ENCODE results near the gene FBLL1.
"Not testable (repeated sequence)": the region's sequence is repeated elsewhere in the genome, so short reads cannot be mapped to it uniquely, and the experiment has no call there.

FBLL1 gene

GRCh38 chr5:168528521-168529373, at the start of gene FBLL1:
Gene FBLL1, plus strand, starts transcription at chr5:168529305. Its CDS starts 200 bp downstream, at chr5:168529505.
- DNase-seq (ENCODE audit: low spot score), result peak; percentile 78

DNA sequence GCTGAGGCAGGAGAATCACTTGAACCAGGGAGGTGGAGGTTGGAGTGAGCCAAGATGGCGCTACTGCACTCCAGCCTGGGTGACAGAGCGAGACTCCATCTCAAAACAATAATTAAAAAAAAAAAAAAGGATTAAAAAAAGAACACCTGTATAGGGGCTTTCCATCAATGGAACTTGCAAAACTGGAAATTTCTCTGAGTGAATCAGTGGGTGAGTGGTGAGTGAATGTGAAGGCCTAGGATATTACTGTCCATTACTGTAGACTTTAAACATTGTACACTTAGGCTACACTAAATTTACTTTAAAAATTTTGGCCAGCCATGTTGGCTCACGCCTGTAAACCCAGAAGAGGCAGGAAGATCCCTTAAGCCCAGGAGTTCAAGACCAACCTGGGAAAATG, 48.5 kb upstream of the FBLL1 start:
- no peak for DNase-seq (ENCODE audit: low spot score)

DNA sequence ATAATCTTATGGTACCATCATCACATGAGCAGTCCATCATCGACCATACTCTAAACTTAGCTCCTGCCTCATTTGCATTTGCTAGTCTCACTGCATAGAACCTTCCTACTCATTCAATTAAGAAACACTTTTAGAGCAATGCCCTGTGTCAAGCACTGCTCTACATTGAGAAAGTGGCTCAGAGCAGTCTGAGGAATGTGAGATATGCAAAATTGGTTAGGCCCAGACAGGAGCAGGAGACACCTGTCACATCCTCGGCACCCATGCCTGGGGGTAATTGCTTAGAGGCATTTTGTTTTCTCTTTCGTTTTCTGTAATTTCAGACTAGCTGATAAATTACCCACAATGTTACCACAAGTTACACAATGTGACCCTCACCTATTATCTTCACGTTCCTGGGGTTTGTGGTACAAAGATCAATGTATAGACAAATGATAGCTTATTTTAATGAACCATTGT, 47.7 kb upstream of the FBLL1 start:
- DNase-seq (ENCODE audit: low spot score), result no peak

DNA sequence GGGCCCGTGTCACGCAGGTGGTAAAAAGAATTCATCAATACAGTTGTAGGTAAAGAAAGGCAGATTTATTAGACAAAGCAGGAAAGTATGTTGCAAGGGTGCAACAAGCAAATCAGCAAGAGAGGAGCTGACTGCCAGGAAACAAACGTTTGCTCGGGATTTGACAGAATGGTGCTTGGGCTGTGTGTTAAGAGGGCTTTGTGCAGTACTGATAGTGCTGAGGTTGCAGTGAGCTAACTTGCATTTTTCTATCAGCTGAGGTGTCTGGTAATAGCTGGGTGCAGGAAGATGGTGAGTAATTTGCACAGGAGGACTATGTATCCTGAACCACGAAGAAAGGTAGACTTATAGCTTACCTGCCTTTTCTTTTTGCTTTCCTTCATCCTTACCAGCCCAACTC, 46.7 kb upstream of the FBLL1 start:
- DNase-seq (ENCODE audit: low spot score), result no peak

- DNase-seq (ENCODE audit: low spot score), result peak; percentile 95
These were observed 42.8 kb upstream of the FBLL1 start, which contains the start of gene RARS1 for GRCh38 chr5:168486136-168486879. Gene RARS1, plus strand, starts transcription at chr5:168486471. Its CDS starts 28 bp downstream, at chr5:168486499.

DNA sequence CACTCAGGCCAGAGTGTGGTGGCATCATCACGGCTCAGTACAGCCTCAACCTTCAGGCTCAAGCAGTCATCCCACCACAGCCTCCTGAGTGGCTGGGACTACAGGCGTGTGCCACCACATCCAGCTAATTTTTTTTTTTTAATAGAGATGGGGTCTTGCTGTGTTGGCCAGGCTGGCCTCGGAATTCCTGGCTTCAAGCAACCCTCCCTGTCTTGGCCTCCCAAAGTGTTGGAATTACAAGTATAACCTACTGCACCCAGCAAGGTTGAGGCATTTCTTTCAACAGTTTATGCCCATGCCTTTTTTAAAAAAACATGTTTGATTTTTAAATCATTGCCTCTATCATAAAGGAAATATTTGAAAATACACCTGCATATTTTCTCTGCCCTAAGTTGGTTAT, 40.0 kb upstream of the FBLL1 start:
- DNase-seq (ENCODE audit: low spot score), result no peak

GRCh38 chr5:168494057-168494555, 35.0 kb upstream of the FBLL1 start:
- DNase-seq (ENCODE audit: low spot score), result no peak

DNA sequence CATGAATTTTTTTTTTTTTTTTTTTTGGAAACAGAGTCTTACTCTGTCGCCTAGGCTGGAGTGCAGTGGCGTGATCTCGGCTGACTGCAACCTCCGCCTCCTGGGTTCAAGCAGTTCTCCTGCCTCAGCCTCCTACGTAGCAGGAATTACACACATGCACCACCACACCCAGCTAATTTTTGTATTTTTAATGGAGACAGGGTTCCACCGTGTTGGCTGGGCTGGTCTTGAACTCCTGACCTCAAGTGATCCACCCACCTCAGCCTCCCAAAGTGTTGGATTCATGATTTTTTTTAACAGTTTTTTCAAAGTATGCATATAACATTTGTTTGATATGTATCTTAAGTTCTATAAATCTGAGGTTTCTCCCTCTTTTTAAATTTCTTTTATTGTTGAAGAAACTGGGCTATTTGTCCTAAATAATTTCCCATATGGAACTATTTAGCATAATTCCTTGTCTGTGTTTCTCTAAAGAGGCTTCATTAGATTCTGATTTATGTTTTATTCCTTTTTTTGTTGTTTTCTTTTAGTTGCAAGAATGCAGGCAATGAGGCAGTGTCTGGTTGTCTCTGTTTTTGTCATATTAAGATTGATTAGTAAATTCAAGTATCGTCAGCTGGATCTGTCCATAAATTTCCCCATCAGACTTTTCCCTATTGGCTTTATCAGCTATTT, 26.4 kb upstream of the FBLL1 start:
- DNase-seq (ENCODE audit: low spot score), result no peak

DNA sequence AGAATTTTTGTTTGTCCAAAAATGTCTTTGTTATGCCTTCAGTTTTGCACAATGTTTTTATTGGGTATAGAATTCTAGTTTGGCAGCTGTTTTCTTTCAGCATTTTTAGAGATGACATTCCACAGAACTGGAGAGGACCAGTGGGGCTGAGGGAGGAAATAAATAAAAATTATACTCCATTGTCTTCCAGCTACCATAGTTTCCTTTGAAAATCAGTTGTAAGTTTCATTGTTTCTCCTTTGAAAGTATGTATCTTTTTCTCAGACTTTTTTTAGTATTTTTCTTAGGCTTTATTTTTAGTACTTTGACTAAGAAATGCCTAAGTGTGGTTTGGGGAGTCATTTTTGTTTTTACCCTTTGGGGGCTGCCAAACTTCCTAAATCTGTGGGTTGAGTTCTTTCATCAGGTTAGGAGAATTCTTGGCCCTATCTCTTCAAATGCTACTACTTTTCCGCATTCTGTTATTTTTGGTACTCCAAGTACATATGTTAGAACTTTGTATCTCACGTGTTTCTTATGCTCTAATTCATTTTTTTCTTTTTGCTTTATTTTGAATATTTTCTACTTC, 15.2 kb upstream of the FBLL1 start:
- no peak for DNase-seq (ENCODE audit: low spot score)

GRCh38 chr5:168525856-168526255, 3.2 kb upstream of the FBLL1 start:
- DNase-seq (ENCODE audit: low spot score), result no peak

DNA sequence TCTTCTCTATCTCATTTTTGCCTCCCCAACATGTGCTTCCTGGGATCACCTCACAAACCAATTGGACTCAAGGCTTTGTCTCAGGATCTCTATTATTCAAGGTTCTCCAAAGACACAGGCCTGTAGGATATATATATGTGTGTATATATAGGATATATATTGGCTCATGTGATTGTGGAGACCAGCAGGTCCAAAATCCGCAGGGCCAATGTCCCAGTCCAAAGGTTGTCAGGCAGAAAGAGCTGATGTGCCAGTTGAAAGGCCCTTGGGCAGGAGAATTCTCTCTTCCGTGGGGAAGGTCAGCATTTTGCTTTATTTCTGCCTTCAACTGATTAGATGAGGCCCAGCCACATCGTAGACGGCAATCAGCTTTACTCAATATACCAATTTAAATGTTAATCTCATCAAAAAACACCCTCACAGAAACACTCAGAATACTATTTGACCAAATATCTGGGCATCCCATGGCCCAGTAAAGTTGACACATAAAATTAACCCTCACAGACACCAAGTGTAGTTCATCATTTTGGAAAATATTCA, 1.3 kb upstream of the FBLL1 start:
- DNase-seq (ENCODE audit: low spot score), result no peak

GRCh38 chr5:168529374-168530234, 499 bp downstream of the FBLL1 start:
- DNase-seq (ENCODE audit: low spot score), result peak; percentile 51

- no peak for DNase-seq (ENCODE audit: low spot score)
These were observed 1.6 kb downstream of the FBLL1 start for GRCh38 chr5:168530621-168531150.

- DNase-seq (ENCODE audit: low spot score), result no peak
These were observed 2.1 kb downstream of the FBLL1 start for GRCh38 chr5:168531191-168531590.

DNA sequence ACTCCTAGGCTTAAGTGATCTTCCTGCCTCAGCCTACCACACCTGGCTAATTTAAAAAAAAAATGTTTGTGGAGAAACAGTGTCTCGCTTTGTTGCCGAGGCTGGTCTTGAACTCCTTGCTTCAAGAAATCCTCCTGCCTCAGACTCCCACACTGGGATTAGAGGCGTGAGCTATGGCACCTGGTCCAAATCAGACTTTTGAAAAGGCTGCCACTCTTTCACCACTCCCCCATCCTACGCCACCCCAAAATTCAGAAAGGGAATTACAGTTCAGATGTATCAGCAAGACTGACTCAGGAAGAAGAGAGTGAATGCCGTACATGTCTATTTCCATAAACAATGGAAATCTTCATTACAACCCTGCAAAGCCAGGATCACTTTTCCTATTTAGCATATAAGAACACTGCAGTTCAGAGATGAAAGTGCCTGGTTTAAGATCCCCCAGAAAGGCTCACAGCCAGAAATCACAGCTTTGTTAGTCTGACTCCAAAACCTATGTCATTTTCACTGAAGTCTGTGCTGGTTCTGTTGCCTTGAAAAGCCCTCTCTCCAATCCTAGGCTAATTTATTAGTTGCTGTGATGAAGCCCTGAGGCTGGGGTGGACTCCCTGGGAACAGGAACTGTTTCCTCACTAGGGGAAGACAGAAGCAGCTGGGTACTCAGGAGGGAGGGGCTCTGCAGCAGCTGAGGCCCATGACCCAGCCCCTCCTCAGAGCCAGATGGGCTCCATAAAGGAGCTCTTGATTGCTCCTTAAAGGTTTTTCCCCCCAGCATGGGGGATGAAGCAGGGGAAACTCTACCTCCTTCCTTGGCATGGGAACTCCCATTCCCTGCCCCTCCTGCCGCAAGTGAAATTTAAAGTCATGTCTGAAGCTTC, 3.1 kb downstream of the FBLL1 start:
- DNase-seq (ENCODE audit: low spot score), result no peak

GRCh38 chr5:168534351-168534750, 5.2 kb downstream of the FBLL1 start:
- not testable (repeated sequence) for DNase-seq (ENCODE audit: low spot score)

DNA sequence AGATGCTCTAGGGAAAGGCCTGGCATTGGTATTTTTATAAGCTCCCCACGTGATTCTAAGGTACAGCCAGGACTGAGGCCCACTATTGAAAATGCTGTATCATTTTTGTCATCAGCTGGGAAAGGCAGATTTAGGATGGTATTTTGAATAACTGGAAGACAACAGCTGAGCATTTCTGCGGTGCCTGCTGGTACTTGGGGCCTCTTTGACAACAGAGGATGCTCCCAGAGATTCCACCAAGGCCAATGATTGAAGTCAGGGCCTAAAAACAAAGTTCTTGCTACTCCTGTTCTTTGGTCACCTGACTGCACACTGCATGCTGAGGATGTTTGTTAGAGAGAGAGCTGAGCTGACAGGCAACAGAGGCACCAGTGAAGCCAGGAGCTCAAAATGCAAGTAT, 8.1 kb downstream of the FBLL1 start:
- DNase-seq (ENCODE audit: low spot score), result no peak

DNA sequence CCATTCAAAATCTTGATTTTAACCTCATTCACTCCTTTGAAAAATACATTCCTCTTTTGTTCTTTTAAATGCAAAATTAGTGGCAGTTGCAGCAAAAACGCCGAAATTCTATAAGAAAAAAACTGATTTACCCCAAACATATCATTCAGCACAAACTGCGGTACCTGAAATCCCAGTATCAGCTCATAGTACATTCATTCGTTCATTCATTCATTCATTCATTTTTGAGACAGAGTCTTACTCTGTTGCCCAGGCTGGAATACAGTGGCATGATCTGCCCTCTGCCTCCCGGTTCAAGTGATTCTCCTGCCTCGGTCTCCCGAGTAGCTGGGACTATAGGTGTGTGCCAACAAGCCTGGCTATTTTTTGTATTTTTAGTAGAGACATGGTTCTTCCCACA, 20.4 kb downstream of the FBLL1 start:
- no peak for DNase-seq (ENCODE audit: low spot score)

DNA sequence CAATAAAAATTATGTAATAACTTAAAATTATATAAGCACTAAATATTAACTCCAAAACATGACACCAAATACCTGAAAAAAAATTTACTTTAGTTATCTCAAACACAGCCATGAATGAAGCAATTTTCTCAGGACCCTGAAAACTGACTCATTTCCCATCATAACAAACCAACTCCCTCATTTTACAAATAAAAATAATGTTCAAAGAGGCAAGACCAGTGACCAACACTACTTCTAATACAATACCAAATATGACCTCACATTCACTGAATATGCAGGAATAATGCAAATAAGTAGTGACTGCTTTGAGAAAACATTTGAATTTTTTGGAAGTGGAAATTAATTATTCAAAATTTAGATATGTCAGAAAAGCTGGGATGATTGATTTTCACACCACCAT, 21.6 kb downstream of the FBLL1 start:
- DNase-seq (ENCODE audit: low spot score), result no peak
